PC-3 (cell line): ENCODE measurements around the gene PLXND1.

ENCODE experiments used
- CTCF ChIP-seq: fragments of 300-600 bp; sonication (generic); conservative IDR thresholded peaks from 2 replicates; pipeline ENCODE4 v1.5.1; 2017; ENCODE audit warnings: antibody characterized with exemption, low read depth, mild to moderate bottlenecking, low read length
- EZH2 ChIP-seq: fragments of 300-600 bp; sonication (generic); IDR thresholded peaks from one replicate; pipeline ENCODE4 v1.6.1; 2017; ENCODE audit warnings: antibody characterized with exemption, mild to moderate bottlenecking, low read length; ENCODE audit not compliant: unreplicated experiment

DNA sequence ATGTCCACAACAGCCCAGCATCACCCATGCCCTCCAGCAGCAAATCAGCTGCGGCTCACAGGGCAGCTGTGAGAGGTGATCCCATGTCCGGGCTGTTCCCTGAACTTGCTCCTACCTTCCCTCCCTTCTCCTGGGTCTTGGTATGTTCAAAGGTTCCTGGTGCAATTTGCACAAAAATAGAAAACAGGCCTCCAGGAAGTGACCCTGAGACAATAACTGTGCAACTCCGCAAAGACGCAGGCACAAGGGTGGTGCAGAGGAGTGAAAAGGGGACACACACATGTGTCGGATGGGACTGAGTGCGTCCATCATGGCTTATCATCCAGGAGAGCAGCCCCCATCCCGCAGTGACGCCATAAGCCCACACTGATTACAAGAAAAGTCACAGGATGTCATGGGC is 16.3 kb downstream of the PLXND1 start:
- TF ChIP-seq CTCF, result no peak
- TF ChIP-seq EZH2, result no peak
